Left ventricle myocardium superior (tissue), 1 donor: Measurements from ENCODE around the gene HMGB1. TPM values are rescaled to one million over a fixed set of nuclear protein-coding genes. Genes with fewer than 3 reads are reported as not detected.

Experiments used
- ATAC-seq: fragments of 200-7000 bp; cut with Tn5 transposase; one replicate; pipeline ENCODE4 v1.9.1; 2020; ENCODE audit warnings: mild to moderate bottlenecking, moderate library complexity
- DNase-seq: peaks from one replicate; pipeline ENCODE4 v3.0.0-alpha.2; 2020
- intact Hi-C: fragments of 100-400 bp; cut with micrococcal nuclease; formaldehyde crosslinking; loops from one replicate; pipeline ENCODE4 v1.11.0; 2022
- long read RNA-seq: library from polyadenylated mRNA; unstranded; transcript quantifications from one replicate; pipeline ENCODE4 v2.0.0, GENCODE V29; 2021
- total RNA-seq: library from RNA; stranded (reverse); fragmentation: NEBNext Ultra II Directional; extraction: Animal tissue kit (Norgen Biotek cat#: 25700); gene quantifications from one replicate; pipeline ENCODE4 v1.2.1, GENCODE V29; 2021
- donor health status: DM: no; HTN: yes; CAD: no; lungs with severe emphysema.

The HMGB1 gene
- 180 TPM for total RNA-seq
- long read RNA-seq, full-length matches to known transcripts = 145 of 216 reads
- long read RNA-seq, partial matches to known transcripts = 33 of 216 reads
- long read RNA-seq, other reads (novel, unspliced or antisense) = 38 of 216 reads

DNA sequence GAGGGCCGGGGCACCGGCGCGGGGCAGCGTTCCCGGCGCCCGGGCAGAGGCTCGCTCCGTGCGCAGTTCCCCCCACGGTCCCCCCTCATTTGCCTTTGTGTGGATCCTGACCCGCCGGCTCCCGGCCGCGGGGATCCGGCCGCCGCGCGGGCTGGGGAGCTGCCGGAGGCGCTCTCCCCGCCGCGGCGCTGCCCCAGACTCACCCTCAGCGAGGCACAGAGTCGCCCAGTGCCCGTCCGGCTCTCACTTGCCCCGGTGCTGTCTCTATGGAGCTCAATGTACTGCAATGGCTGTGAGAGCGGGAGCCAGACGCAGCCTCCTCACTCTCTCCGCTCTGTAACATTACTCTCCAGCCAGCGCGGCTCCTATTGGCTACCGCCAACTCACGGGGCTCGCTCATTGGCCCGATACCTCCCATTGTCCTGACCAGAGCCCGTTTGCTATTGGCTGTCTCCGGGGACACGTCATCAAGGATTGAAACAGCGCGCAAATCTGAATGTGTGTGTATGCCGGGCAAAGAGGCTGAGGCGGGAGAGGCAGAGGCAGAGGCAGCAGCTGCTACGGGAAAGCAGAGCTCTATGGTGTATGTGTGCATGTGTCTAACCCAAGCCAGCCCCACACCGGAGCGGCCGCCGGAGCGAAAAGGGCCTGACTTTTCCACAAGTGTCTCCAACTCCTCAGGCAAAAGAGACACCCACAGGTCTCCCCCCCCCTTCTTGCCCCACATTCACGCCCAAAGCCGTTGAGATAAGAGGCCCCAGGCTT, at the start of gene HMGB1:
Gene HMGB1, minus strand, starts transcription at position 344 of the 765 bp plus-strand sequence. CDS start 2,256 bp downstream, outside the sequence.
- DNase-seq (peak; percentile 98), ATAC-seq (peak; percentile 96)
- intact Hi-C loops = loop anchor here (2.0 to 10.0 kb wide), 2 partner anchors 61 to 153 kb away; no protein-coding TSS in a partner anchor

DNA sequence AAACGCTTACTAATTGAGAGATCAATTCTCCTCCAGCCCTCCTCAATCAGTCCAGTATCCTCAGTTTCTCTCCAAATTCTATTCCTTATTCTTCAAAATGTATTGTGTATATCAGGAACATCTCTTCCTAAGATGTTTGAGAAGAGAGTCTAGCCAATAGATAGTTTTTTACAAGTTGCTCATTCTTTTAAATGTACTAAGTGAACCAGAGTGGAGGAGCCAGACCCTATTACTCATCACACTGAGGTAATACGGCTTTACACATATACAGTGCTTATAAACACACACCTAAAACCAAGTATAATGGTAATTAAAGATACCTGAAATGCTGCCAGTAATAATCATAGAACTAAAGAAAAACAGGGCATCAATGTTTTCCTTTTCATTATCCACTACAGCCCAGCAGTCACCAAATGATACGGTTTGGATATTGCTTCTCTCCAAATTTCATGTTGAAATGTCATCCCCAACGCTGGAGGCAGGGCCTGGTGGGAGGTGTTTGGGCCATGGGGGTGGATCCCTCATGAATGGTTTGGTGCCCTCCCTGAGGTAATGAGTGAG, 45.2 kb upstream of the HMGB1 start:
- no peak for DNase-seq
- no peak for ATAC-seq
- intact Hi-C loops = no loop called here

DNA sequence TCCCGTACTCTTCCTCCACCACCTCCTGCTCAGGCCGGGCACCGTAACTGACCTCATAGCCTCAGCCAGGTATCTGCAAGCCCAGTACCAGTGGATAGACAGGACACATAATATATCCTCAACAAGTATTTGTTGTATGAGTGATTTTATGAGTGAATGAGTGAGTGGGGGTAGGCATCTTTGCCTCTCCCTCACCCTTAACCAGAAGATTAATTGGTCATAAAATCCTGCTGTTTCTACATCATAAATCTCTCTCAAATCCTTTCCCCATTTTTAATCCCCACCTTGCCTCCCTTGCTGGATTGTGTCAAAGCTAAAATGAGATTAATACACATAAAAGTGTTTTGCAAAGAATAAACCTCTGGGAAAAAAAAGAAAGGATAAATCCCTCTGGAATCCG, 44.4 kb upstream of the HMGB1 start:
- intact Hi-C loops = no loop called here
- ATAC-seq = no peak
- DNase-seq = no peak

DNA sequence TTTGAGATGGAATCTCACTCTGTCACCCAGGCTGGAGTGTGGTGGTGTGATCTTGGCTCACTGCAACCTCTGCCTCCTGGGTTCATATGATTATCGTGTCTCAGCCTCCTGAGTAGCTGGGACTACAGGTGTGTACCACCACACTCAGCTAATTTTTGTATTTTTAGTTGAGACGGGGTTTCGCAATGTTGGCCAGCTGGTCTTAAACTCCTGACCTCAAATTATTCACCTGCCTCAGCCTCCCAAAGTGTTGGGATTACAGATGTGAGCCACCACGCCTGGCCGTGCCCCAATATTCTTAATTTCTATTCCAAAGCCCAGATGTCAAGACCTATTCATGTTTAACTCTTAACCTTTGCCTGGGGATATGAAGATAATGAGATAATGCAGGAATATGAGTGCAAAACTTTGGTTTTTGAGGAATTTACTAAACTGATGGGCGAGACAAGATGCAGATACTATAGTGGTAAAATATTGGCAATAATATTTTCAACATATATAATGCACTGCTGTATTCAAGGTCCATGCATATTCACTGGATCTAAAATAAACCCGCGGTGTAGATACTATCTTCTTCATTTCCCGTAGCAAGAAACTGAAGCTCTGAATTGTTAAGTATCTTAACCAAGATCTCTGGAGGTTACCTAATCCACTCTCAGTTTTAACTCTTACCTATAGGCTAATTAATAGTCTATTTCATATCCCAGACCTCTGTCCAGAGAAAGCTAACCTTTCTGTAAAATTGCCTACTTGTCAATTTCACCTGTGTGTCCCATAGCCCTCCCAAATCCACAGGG, 43.7 kb upstream of the HMGB1 start:
- intact Hi-C loops = no loop called here
- DNase-seq (no peak), ATAC-seq (no peak)

- intact Hi-C loops = no loop called here
- DNase-seq = no peak
- no peak for ATAC-seq
These were observed 38.3 kb upstream of the HMGB1 start for GRCh38 chr13:30504081-30504480.

DNA sequence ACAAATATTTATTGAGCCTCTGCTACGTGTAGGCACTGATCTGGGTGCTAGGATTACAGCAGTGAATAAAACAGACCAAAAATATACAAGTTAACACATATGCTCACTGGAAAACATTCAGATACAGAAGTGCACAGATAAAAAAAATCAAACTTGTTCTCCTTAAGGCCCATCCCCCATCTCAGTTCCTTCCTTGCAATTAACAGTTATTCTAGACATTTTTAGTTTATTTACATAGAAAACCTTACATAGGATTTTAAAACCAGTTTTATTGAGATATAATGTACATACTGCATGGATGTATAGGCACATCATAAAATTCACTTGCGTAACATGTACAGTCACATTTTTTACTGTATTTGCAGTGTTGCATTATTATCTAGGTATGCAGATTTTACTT, 36.5 kb upstream of the HMGB1 start:
- intact Hi-C loops = no loop called here
- ATAC-seq = no peak
- DNase-seq = no peak

- intact Hi-C loops = no loop called here
- no peak for DNase-seq
- ATAC-seq = no peak
These were observed 33.6 kb upstream of the HMGB1 start for GRCh38 chr13:30499338-30499737.

GRCh38 chr13:30496147-30496546, 30.4 kb upstream of the HMGB1 start:
- intact Hi-C loops = no loop called here
- DNase-seq (no peak), ATAC-seq (no peak)

- intact Hi-C loops = no loop called here
- DNase-seq = no peak
- no peak for ATAC-seq
These were observed 30.0 kb upstream of the HMGB1 start for GRCh38 chr13:30495746-30496145.

- no peak for ATAC-seq
- intact Hi-C loops = no loop called here
- no peak for DNase-seq
These were observed 28.1 kb upstream of the HMGB1 start for GRCh38 chr13:30493658-30494381.

DNA sequence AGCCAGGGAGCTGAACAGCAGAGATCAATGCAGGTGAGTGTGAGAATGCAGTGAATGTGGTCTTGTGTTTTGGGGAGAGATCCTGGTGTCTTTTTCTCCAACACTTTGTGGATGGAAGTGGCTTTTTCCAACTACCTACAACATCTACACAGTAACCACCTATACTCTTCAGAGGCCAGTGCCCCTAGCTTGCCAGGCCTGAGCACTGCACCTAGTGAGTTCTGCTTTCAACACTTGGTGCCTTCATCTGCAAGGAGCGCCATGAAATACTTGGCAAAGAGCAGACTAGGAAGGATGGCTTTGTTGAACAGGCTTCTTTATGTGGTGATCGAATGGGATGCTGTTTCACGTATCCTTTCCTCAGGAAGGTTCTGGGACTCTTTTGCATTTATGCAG, 21.3 kb upstream of the HMGB1 start:
- peak; percentile 25 for ATAC-seq
- intact Hi-C loops = no loop called here

GRCh38 chr13:30486230-30487074, 20.7 kb upstream of the HMGB1 start:
- intact Hi-C loops = no loop called here
- peak; percentile 37 for ATAC-seq
- DNase-seq = no peak

More for the DNA sequence above, 21.3 kb upstream of the HMGB1 start:
- DNase-seq = no peak

DNA sequence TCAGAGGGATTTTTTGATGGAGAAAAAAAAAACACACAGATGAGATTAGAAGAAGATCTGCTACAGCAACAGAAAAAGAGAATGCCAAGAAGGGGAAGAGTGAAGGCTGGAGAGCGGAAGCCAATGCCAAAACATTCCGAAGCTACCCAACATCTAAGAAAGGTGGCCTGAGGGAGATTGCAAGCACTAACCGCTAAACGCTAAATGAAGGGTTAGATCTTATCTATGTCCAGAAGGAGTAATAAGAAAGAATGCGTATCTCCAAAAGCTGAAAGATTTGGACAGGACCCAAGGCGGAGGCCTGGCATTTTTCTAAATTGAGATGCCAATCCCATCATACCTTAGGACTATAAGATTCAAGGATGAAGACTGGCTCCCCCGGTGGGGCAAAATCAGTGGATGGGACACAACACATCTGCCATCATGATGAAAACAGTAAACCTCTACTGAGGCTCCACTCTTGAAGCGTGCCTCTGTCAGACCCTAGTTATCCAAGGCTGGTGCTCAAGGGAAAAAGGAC, 15.6 kb upstream of the HMGB1 start:
- no peak for ATAC-seq
- intact Hi-C loops = no loop called here
- DNase-seq = no peak

- DNase-seq (no peak), ATAC-seq (no peak)
- intact Hi-C loops = no loop called here
These were observed 14.7 kb upstream of the HMGB1 start for GRCh38 chr13:30480292-30480950.

DNA sequence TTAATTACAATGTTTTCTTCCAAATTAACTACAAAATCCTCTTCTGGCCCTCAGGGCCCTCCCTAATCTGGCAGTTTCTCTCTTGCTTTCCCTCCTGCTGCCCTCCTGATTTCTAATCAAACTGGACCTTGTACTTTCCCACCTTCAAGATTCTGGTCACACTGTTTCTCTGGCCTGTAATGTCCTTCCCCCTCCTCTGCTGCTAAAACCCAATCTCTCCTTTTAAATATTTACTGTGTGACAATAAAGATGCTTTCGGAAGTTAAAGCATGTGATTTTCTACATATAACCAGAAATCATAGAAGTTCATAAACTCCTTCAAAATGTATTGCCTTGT, 14.1 kb upstream of the HMGB1 start:
- intact Hi-C loops = no loop called here

DNA sequence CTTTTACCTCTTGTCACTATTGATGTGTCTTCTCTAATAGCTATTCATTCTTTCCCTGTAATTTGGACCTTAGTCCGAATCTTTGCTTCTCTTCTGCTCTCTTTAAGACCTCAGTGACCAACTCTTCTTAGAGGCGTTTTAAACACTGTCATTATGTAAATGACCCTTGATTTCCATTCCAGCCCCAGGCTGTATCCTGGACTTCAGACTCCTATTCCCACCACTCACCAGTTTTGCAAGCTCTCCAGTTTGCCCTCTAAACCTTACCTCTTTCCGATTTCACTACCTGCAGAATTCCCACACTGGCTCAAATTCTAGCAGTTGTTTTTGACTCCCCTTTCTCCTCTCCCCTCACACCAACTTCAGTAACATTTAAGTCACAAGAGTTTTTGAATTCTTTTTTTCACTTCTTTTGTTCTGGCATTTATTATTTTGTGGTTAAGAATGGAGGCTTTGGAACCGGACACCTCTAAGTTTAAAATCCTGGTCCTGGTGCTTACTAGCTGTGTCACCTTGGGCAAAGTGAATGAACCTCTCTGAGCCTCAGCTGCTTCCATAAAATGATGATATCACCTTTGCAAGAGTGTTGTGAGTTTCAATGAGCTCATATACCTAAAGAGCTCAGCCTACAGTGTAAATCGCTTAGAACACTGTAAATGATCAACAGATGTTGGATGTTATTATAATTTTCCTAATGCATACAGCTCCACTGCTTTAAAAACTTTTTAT, 13.6 kb upstream of the HMGB1 start:
- intact Hi-C loops = no loop called here
- DNase-seq = no peak
- ATAC-seq = no peak

More for the DNA sequence above, 14.1 kb upstream of the HMGB1 start:
- no peak for ATAC-seq
- no peak for DNase-seq
